Stimulated activated CD4-positive, alpha-beta T cell treated with anti-CD3 and anti-CD28 coated beads, Interleukin-15, amount 100 ng/mL, for 1 hour (primary cell): ENCODE measurements around the gene TRIM71.
"Not testable (repeated sequence)": the region's sequence is repeated elsewhere in the genome, so short reads cannot be mapped to it uniquely, and the experiment has no call there.

Experiments used
- DNase-seq, 2 donors: peaks; one replicate each; pipeline ENCODE4 v3.0.0-alpha.2; 2020; ENCODE audit warnings: low read depth in 1 of 2, low spot score in 1 of 2

TRIM71 gene

DNA sequence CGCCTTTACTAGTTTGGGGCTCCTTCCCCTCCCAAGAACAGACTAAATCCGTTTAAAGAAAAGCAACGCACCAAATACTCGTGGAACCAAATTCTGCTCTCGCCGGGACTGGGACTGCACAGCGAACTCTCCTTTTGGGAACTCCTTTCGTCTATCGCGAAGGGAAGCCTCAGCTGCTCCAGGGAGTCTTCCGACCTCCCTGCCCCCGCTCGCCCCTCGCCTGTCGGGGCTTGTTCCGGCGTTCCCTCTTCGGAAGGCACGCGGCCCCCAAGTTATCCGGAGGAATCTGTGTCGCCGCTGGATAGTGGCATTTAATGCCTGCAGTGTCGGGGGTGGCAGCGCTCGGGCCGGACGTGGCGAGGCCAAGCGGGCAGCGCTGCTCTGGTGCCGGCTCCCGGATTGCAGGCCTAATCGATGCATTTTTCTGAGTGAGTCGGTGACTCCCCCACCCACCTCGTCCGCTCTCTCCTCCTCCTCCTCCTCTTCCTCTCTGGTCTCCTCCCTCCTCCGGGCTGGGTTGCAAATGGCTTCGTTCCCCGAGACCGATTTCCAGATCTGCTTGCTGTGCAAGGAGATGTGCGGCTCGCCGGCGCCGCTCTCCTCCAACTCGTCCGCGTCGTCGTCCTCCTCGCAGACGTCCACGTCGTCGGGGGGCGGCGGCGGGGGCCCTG lies at the start of gene TRIM71:
Gene TRIM71, plus strand, starts transcription at position 440 of the 671 bp plus-strand sequence. Its CDS starts 84 bp downstream, at position 524.
- DNase-seq, result no peak

DNA sequence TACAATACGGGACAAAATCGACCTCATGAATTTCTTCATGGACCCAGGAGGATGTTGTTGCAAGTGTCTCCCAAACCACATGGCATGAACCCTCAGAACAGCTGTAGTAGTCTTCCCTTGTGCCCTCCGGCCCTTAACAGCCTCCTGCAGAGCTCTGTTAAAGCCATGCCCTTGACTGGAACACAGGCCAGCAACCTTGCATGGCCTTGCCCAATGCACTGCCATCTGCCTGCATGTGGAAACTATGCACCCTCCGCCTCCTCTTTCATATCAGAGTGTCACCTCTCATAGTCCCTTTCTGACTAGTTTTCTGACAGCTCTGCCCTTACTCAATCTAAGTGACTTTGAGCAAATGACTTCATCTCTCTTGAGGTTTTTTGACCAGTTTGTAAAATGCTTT lies 39.4 kb upstream of the TRIM71 start:
- DNase-seq, result no peak

DNA sequence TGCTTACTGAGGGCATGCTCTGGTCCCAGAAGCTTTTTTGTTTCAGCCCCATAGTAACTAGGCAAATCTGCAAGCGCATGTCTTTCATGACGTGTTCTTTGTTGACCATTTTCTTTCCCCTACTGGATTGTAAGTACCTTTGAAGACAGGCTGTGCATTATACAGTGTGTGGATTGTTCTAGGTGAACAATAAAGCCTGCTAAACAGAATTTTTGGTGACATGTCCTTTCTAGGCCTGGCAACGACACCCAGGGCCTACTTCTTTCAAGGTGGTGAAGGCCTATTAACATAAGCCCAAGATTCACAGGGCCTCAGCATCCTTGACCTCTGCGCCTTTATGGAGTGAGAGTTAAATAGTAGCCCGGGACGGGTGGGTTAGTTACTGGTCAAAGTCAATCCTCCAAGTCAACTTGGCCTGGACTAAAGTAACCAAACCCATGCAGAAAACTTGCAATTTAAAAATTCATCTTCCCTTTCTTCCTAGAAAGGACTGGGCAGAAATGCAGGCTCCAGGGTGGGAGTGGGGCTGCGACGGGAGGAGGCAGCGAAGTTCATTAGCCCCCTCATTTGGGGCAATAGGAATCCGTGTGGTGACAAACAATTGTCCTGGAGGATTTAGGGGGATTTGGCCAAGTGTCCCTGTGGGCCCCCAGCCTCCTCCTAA lies 37.6 kb upstream of the TRIM71 start:
- no peak for DNase-seq

DNA sequence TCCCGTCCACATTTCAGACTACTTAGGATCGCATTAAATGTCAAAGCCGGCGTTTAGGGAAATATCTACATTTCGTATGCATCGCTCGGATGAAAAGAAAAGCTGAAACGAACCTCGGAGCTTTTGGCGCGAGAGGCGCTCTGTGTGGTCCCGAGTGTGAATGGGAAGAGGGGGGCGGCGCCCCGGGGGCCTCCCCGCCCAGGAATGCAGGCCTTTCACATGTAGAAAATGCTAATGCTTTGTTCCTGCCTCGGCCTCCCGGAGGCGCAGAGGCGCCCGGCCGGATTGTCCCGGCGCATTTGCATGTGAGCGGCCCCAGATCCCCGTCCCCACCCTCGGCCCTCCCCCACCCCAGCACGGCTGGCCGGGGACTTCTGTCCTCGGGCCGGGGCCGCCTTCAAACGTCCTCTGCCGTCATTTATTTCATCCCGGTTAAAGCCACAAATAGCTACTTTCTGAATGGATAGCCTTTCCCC lies 37.0 kb upstream of the TRIM71 start:
- no peak for DNase-seq

DNA sequence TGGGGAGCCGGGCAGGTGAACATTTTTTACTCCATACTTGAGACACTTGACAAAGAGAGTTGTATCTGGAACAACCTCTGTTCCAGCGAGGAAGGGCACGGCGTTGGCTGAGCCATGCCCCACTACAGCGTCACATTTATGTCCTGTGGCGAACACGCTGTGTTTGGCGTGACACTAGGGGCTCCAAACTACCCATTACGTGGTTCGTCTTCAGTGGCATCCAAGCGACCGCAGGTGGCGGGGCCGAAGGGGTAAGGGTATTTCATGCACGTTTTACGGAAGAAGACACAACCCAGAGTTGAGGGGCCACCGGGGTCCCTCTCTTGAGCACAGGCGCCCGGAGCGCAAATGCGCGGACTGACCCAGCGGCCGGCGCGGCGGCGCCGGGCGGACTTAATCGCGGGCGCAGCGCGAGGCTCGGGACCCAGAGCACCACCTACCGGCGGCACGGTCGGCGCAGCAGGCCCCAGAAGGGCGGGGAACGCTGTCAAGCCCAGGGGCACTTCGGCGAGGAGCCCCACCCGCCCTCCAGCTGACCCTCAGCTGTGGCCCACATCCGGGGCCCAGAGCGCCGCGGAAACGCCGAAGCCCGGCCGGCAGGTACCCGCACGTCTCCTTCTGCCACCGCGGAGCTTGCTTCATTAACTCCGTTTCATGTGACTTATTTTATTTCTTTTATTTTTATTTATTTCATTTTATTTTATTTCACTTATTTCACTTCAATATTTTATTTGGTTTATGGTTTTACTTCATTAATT lies 36.4 kb upstream of the TRIM71 start:
- peak; percentile 9 to 56 for DNase-seq

DNA sequence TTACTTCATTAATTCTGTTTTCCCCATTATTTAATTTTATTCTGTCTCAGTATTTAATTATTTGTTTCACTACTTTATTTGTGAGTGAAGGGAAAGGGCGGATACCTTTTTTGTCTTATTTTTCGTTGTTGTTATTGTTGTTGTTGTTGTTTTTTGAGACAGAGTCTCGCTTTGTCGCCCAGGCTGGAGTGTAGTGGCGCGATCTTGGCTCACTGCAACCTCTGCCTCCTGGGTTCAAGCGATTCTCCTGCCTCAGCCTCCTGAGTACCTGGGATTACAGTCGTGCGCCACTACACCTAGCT lies 35.9 kb upstream of the TRIM71 start:
- not testable (repeated sequence) for DNase-seq

DNA sequence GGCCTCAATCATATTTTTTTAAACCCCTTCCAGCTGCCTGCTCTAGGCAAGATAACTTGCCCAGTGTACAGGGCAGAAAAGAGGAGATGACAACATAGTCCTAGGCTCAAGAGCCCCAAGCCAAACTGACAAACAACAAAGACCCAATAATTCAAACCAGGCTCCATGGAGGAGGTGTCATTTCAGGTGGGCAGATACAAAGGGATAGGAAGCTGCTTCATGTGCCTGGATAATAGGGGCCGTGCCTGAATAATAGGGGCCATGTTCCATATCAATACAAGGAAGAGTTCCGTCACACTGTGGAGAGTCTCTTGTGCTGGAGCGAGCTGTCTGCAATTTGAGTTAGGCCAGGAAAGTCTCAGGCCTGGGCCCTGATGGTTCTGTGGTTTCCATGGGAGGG lies 35.4 kb upstream of the TRIM71 start:
- no peak for DNase-seq

DNA sequence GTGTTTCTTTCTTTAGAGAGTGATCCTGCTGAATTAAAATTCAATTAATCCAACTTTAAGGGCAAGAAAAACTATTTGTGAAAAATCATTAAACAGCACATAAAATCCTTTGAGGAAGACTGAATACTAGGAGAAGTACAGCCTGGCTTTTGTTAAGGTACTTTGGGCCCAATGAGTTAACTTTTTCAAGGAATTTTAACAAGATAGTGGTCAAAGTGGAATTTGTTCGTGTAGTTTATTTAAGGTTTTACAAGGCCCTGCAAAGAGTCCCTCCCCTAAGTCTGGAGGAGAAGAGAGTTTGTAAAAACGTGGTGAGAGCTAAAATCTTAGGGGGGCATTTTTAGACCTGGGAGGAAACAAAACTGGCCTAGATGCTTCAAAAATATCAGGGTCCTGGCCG lies 26.0 kb upstream of the TRIM71 start:
- no peak for DNase-seq

DNA sequence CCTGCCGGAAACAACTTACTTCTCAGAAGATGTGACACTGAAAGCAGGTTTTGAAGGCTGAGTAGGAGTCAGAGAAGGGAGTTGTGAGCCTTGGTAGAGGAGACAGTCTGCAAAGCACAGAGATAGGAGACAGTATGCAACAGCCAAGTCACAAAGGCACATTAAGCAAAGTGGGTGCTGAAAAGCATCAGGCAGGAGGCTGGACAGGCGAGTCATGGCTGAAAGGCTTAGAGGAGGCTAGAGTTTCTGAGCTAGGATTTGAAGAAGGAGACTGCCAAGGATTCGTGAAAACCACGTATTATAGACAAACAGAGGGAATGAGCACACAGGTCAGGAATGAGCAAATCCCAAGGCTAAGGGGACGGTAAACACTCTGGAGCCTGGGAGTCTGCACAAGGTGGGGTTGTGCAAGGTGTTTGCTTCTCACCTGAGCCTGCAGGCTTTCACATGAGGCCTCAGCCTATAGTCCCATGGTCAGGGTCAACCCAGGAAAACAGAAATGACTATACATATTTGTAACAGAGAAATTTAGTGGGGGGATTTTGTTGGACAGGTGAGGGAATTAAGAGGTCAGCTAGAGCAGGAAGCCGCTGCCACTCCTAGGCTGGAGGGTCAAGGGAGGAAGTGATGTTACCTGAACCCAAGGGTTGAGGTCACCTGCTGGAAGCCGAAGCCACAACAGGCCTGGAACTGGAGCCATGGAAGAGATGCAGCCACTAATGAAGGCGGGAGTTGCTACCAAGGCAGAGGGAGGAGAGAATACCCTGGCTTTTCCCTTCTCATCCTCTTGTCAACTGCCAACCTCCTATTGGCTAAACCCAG lies 23.1 kb upstream of the TRIM71 start:
- DNase-seq, result no peak

DNA sequence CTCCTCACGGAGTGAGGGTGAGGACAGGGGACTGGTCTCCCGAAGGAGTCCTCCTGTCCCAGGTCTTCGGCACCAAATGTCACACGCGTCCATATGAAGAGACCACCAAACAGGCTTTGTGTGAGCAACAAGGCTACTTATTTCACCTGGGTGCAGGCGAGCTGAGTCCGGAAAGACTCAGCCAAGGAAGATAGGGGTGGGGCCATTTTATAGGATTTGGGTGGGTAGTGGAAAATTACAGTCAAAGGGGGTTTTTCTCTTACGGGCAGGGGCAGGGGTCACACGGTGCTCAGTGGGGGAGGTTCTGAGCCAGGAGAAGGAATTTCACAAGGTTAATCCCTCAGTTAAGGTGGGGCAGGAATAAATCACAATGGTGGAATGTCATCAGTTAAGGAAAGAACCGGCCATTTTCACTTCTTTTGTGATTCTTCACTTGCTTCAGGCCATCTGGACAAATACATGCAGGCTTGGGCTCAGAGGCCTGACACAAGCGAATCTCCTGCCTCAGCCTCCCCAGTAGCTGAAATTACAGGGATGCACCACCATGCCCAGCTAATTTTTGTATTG lies 21.3 kb upstream of the TRIM71 start:
- DNase-seq, result not testable (repeated sequence)

DNA sequence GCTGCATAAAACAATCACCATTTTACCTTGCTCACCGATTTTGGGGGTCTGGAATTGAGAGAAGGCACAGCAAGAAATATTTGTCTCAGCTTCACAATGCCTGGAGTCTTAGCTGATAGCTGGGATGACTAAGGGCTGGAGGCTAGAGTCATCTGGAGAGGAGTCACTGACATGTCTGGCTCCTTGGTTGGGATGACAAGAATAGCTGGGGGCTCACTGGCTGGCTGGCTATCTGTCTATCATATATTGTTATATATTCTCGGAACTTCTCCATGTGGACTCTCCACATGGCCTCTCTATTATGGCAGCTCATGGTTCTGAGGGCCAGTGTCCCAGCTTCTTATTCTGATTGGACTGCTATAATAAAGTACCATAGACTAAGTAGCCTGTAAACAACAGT lies 20.0 kb upstream of the TRIM71 start:
- DNase-seq, result no peak

DNA sequence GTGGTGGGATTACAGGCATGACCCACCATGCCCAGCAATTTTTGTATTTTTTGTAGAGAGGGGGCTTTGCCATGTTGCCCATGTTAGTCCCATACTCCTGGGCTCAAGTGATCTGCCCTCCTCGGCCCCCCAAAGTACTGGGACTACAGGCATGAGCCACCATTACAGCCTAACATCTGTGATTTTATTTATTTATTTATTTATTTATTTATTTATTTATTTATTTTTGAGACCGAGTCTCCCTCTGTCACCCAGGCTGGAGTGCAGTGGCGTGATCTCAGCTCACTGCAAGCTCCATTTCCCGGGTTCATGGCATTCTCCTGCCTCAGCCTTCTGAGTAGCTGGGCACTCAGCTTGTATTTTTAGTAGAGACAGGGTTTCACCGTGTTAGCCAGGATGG lies 16.4 kb upstream of the TRIM71 start:
- not testable (repeated sequence) for DNase-seq

DNA sequence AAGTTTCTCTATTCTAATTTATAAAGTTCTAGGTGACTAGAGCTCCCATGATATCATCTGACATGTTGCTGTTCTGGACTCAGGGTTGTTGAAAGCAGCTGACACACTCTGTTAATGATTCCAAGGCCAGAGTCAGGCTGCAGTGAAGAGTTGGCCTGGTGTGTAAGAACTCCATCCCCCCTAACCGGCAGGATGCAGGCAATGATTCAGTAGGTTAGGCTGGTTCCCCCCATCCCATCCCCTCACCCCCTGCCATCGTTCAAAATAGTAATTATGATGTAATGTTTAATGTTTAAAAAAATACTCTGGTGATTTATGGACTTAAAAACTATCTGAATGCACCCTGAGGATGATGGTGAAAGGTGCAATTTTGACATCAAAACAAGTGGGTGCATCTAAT lies 4.6 kb upstream of the TRIM71 start:
- no peak for DNase-seq

DNA sequence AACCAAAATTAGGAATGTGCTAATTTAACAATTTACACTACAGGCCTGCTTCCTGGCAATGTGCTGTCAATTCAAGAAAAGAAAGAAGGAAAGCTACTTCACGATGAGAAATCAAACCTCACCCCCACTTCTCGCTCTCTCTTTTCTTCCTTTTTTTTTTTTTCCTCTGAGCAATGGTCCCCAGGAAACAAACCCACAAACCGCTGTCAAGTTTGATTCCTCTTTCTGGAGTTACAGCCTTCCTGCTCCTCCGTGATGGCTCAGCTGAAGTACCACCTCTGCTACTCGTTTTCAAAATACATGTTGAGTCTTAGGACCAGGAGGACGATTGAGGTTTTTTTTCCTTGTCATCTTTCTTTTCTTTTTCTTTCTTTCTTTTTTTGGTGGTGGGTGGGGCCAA lies 3.4 kb upstream of the TRIM71 start:
- no peak for DNase-seq

DNA sequence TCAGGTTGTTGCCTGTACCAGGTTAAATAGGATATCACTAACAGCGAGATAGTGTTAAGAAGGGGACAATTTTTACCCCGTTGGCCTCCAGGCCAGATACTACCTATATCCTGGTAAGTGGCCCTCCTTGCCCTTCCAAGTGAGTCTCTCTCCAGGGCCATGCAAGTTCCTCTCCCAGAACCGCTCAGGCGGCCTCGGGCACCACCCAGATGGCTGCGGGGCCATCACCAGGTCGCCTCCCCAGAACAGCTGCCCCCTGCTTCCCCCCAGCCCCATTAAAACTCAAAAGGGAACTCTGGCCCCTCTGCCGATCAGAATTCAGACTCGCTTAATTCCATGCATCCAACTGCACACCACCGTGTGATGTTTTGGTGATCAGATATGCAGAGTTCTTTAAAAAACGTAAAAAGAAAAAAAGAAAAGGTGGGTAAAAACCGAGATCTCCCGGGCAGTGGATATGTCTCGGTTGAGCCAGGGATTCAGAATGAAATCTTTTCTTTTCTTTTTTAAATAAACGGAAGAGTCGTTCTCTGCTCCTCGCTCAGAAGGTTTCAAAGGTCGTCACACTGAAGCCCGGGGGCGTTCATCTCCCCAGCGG lies 1.9 kb upstream of the TRIM71 start:
- DNase-seq, result no peak

DNA sequence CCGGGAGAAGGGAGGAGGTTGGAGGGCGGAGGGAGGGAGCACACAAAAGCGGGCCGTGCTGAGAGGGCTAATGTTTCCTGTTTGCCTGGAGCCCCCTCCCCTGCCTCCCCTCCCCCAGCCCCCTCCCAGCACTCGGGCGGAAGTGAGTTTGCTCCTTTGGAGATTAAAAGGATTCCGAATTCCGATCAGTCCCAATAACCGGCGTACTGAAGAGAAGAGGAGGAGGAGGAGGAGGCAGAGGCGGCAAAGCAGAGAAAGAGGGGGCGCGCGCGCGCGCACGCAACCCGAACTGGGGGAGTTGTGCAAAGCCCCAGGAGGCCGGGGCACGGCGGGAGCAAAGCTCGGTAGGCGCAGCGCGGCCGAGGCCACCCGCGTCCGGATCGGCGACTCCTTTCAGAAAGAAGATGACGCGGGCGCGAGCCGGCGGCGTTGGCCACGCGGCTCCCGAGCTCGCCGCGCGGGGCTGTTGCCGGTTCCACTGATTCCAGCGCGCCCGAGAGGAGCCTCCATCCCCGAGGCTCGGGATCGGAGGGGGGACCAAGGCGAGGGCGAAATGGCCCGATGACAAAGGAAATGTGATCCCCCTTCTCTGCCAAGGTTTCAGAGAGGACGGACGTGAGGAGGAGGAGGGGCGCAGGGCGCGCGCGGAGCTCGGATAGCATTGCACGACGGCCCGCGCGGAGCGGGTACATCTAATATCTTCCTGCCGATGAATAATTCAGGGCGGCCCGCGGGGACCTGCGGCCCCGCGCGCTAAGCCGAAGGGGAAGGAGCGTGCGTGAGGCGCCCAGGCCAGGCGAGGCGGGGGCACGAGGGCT lies 1.1 kb upstream of the TRIM71 start:
- DNase-seq, result no peak

DNA sequence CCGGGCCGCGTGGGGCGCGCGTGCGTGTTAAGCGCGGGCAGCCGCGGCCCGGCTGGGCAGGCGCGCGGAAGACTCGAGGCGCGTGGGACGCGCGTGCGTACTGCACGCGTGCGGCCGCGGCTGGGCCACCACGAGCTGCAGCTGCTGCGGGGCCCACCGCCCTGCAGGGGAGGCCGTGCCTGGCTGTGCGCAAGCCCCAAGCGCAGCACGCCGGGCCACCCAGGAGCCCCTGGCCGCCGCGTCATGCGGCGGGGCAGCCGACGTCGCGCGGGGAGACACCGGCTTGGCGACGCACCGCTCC lies 590 bp upstream of the TRIM71 start:
- no peak for DNase-seq

DNA sequence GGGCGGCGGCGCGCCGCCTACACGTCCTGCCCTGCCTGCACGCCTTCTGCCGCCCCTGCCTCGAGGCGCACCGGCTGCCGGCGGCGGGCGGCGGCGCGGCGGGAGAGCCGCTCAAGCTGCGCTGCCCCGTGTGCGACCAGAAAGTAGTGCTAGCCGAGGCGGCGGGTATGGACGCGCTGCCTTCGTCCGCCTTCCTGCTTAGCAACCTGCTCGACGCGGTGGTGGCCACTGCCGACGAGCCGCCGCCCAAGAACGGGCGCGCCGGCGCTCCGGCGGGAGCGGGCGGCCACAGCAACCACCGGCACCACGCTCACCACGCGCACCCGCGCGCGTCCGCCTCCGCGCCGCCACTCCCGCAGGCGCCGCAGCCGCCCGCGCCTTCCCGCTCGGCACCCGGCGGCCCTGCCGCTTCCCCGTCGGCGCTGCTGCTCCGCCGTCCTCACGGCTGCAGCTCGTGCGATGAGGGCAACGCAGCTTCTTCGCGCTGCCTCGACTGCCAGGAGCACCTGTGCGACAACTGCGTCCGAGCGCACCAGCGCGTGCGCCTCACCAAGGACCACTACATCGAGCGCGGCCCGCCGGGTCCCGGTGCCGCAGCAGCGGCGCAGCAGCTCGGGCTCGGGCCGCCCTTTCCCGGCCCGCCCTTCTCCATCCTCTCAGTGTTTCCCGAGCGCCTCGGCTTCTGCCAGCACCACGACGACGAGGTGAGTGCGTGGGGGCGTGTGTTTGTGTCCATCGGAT lies 602 bp downstream of the TRIM71 start:
- no peak for DNase-seq

DNA sequence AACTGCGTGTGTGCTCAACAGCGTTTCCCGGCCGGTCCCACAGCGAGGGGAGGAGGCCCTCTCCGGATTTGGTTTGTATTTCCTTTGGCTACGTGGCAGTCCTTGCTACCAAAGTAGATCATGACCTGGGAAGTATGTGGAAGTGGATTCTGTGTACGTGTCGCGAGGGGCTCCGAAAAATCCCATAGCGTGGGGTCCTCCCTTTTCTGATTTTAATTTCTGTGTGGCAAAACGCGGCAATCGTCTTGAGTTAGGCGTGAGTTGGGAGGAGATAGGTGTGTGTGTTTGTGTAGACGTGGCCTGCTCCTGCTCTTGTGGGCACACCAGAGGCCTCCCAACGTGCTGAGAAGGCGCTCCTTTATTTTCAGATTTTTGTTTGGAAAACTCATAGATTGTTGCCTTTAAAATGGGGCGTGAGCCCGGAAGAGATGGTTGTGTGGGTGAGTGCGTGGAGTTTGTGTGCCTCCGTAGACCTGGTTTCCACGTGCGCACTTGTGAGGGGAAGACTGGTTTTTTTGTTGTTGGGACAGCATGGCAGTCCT lies 1.2 kb downstream of the TRIM71 start:
- DNase-seq, result no peak
